Esophagus muscularis mucosa (tissue), 4 donors: ENCODE measurements around the gene SELENOT.

Experiments
- CTCF ChIP-seq, 3 experiments: fragments of 200-600 bp in 2 of 3; fragments of 450-650 bp in 1 of 3; sonication (generic) in 2 of 3; IDR thresholded peaks; one replicate each; pipeline ENCODE4 v1.5.1; 2017 to 2019; ENCODE audit warnings: antibody characterized with exemption in 3 of 3, mild to moderate bottlenecking in 2 of 3, moderate library complexity in 1 of 3
- EP300 ChIP-seq: sonication (generic); formaldehyde crosslinking; IDR thresholded peaks from one replicate; pipeline ENCODE4 v1.6.1; 2017; ENCODE audit warnings: antibody characterized with exemption
- POLR2A ChIP-seq: fragments of 450-650 bp; IDR thresholded peaks from one replicate; pipeline ENCODE4 v1.6.1; 2017; ENCODE audit warnings: antibody characterized with exemption, moderate library complexity, mild to moderate bottlenecking, low read depth

- TF ChIP-seq POLR2A (no peak), CTCF (IDR thresholded peaks at IDR 0.05) (no peak), EP300 (no peak)
These were observed 20.5 kb upstream of the SELENOT start for GRCh38 chr3:150582620-150583019.
